Mammary microvascular endothelial cell (primary cell): ENCODE results near the gene UNC5C. TPM values are rescaled to one million over a fixed set of nuclear protein-coding genes. Genes with fewer than 3 reads are reported as not detected.

ENCODE experiments used
- total RNA-seq: library from RNA; depleted of rRNA; stranded (reverse); fragments of >200 nt; gene quantifications from 2 replicates; pipeline ENCODE4 v1.2.3, GENCODE V29; 2015

UNC5C gene
- 0.07 and 0.10 TPM in 2 replicates for total RNA-seq

DNA sequence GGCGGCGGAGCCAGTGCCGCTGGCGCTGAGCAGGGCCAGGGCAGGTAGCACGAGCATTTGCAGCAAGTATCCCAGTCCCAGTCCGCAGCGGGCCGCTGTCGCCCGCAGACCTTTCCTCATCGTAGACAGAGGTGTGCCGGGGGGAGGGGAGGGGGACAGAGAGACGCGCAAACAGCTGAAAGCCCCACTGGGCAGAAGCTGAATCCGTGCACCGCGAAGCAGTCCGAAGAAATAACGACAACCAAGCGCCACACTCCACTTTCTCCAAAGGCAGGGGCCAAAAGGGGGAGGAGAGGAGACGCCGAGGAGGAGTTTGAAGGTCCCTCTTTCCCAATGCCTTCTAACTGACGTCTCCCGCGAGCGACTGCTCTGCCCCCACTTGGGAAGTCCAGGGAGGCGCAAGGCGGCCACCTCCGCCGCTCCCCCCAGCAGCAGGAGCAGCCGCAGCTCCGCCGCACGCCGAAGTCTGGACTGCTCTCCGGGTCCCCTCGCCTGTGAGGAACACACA, at the start of gene UNC5C:
TSS of gene UNC5C (minus strand) at position 236 of the 508 bp plus-strand sequence.

